H1 (cell line): Measurements from ENCODE around the gene TSSK6. TPM values are rescaled to one million over a fixed set of nuclear protein-coding genes. Genes with fewer than 3 reads are reported as not detected.
A peak's percentile ranks its signal among the peaks of the same experiment; 100 is the strongest.

Source experiments
- polyA plus RNA-seq, 7 experiments: library from polyadenylated mRNA; depleted of rRNA in 3 of 7; stranded (reverse) in 5 of 7; unstranded in 2 of 7; fragments of >200 nt in 5 of 7; fragments of 200-250 nt in 2 of 7; gene quantifications; 1 replicate in 5 of 7; 2 replicates in 1 of 7; 4 replicates in 1 of 7; pipeline versions ENCODE4 v1.2.1 to v1.2.3, GENCODE V29; 2011 to 2013; ENCODE audit warnings: missing spikeins in 2 of 7, mixed read lengths in 2 of 7
- total RNA-seq: library from RNA; stranded (reverse); fragmentation: NEBNext Ultra II Directional; extraction: Animal tissue kit (Norgen Biotek cat#: 25700); gene quantifications from 2 replicates; pipeline ENCODE4 v1.2.1, GENCODE V29; 2021
- TF ChIP-seq, protein P1 (sequence below), 3 experiments: IDR thresholded peaks; 1 replicate in 2 of 3; 2 replicates in 1 of 3; pipeline versions ENCODE4 v1.5.1 to v1.6.1; 2011; ENCODE audit warnings: low read length in 3 of 3, mild to moderate bottlenecking in 3 of 3, inconsistent platforms in 2 of 3, low read depth in 1 of 3, moderate library complexity in 1 of 3; ENCODE audit not compliant: insufficient read depth in 1 of 3; ENCODE audit errors: control extremely low read depth in 1 of 3

The TSSK6 gene
- total and polyA plus RNA-seq, 2 of the 8 experiments (the other 6 are each of a cell fraction or from before 2014, with no cell fraction given): 3.6 to 7.8 TPM

DNA sequence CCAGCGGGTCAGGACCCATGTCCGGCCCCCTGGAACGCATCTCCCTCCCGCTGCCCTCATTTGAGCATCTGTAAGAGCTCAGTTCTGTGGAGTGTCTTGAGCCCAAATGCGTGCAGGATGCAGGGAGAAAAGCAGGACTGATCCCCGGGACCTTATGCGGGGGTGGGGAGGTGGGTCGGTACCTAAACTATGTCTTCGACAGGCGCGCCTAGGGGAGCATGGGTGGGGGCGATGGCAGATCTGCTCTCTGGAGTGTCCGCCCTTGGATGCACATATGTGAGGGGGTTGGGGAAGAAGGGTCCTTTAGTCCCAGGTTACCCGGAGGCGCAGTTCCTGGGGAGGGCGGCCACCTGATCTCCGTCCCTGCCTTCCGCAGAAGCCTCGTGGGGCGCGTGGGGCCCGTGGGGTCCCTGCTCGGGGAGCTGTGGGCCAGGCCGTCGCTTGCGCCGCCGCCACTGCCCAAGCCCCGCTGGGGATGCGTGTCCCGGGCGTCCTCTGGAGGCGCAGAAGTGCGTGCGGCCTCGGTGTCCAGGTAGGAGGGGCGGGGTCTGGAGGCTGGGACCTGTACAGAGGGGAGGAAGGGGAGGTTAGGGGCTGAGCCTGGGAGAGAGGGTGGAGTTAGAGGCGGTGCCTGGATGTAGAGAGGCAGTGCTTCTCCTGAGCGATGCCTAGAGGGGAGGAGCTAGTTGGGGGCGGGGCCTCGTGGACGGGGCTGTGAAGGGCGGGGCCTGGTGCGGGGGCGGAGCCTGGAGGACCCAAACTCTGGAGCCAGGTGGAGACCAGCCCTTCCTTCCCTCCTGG, 25.6 kb upstream of the TSSK6 start (continued):
- TF ChIP-seq, protein P1, sequence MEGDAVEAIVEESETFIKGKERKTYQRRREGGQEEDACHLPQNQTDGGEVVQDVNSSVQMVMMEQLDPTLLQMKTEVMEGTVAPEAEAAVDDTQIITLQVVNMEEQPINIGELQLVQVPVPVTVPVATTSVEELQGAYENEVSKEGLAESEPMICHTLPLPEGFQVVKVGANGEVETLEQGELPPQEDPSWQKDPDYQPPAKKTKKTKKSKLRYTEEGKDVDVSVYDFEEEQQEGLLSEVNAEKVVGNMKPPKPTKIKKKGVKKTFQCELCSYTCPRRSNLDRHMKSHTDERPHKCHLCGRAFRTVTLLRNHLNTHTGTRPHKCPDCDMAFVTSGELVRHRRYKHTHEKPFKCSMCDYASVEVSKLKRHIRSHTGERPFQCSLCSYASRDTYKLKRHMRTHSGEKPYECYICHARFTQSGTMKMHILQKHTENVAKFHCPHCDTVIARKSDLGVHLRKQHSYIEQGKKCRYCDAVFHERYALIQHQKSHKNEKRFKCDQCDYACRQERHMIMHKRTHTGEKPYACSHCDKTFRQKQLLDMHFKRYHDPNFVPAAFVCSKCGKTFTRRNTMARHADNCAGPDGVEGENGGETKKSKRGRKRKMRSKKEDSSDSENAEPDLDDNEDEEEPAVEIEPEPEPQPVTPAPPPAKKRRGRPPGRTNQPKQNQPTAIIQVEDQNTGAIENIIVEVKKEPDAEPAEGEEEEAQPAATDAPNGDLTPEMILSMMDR (IDR thresholded peaks at IDR 0.05; ENCODE audit: control extremely low read depth in 1 of 3, insufficient read depth in 1 of 3, low read depth in 1 of 3, low read length in 3 of 3): peak; percentile 11 to 36 (median 20); a peak in 3 of 4 replicates
- TF ChIP-seq, all 59 proteins: peak for 7
